Osteocyte (in vitro differentiated cells): ENCODE results near the gene PI4KA. TPM values are rescaled to one million over a fixed set of nuclear protein-coding genes. Genes with fewer than 3 reads are reported as not detected.

Experiments
- DNase-seq: peaks from one replicate; pipeline ENCODE4 v3.0.0; 2021; ENCODE audit warnings: mixed read lengths; ENCODE audit not compliant: unreplicated experiment; ENCODE audit errors: extremely low spot score
- H3K27ac Mint-ChIP-seq: one replicate; pipeline ENCODE4 v1.8.0; 2021; ENCODE audit warnings: mild to moderate bottlenecking, mixed read lengths; ENCODE audit not compliant: unreplicated experiment
- H3K27me3 Mint-ChIP-seq: one replicate; pipeline ENCODE4 v1.8.0; 2021; ENCODE audit warnings: mixed read lengths; ENCODE audit not compliant: unreplicated experiment
- H3K36me3 Mint-ChIP-seq: one replicate; pipeline ENCODE4 v1.8.0; 2021; ENCODE audit warnings: mixed read lengths; ENCODE audit not compliant: unreplicated experiment
- H3K4me1 Mint-ChIP-seq: one replicate; pipeline ENCODE4 v1.8.0; 2021; ENCODE audit warnings: mixed read lengths; ENCODE audit not compliant: unreplicated experiment
- H3K4me3 Mint-ChIP-seq: one replicate; pipeline ENCODE4 v1.8.0; 2021; ENCODE audit warnings: mild to moderate bottlenecking, moderate library complexity, mixed read lengths; ENCODE audit not compliant: unreplicated experiment
- H3K9me3 Mint-ChIP-seq: one replicate; pipeline ENCODE4 v1.8.0; 2021; ENCODE audit warnings: mixed read lengths; ENCODE audit not compliant: unreplicated experiment
- total RNA-seq: library from RNA; stranded (reverse); gene quantifications from 2 replicates; pipeline ENCODE4 v1.2.1, GENCODE V29; 2021
- TF ChIP-seq, protein P1 (sequence below): fragments of 200-600 bp; sonication (generic); IDR thresholded peaks from 2 replicates; pipeline ENCODE4 v1.5.0; 2021; ENCODE audit warnings: antibody characterized with exemption, mild to moderate bottlenecking, moderate library complexity

PI4KA gene
- total RNA-seq, 1 donor from 2014 or later: 108 TPM

DNA sequence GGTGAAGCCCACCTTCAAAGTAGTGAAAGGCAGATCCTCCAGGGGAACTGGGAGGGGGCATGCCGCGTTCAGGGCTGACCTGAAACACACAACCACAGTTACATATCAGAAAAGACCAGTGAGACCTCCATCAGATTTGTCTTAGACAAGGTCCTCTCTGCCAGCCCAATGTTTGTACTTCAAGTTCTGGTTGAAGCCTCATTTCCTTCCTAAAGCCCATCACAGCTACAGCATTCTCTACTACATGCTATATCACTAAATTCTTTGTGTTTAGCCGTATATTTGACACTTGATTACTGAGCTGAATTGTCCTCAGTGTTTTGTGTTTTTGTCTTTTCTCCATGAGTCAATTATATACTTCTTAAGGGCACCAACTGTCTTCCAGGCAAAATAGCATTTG lies 40.1 kb downstream of the PI4KA start:
- H3K27ac Mint-ChIP-seq: no peak overlapping the region
- no peaks in the 10 kb centered on the region for H3K9me3 Mint-ChIP-seq
- no peaks in the 10 kb centered on the region for H3K27me3 Mint-ChIP-seq
- no peak for DNase-seq
- H3K36me3 Mint-ChIP-seq: peaks cover 36% of the 10 kb centered on the region
- H3K4me1 Mint-ChIP-seq: no peaks in the 10 kb centered on the region
- H3K4me3 Mint-ChIP-seq: no peak overlapping the region
- TF ChIP-seq, protein P1, sequence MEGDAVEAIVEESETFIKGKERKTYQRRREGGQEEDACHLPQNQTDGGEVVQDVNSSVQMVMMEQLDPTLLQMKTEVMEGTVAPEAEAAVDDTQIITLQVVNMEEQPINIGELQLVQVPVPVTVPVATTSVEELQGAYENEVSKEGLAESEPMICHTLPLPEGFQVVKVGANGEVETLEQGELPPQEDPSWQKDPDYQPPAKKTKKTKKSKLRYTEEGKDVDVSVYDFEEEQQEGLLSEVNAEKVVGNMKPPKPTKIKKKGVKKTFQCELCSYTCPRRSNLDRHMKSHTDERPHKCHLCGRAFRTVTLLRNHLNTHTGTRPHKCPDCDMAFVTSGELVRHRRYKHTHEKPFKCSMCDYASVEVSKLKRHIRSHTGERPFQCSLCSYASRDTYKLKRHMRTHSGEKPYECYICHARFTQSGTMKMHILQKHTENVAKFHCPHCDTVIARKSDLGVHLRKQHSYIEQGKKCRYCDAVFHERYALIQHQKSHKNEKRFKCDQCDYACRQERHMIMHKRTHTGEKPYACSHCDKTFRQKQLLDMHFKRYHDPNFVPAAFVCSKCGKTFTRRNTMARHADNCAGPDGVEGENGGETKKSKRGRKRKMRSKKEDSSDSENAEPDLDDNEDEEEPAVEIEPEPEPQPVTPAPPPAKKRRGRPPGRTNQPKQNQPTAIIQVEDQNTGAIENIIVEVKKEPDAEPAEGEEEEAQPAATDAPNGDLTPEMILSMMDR: no peak

DNA sequence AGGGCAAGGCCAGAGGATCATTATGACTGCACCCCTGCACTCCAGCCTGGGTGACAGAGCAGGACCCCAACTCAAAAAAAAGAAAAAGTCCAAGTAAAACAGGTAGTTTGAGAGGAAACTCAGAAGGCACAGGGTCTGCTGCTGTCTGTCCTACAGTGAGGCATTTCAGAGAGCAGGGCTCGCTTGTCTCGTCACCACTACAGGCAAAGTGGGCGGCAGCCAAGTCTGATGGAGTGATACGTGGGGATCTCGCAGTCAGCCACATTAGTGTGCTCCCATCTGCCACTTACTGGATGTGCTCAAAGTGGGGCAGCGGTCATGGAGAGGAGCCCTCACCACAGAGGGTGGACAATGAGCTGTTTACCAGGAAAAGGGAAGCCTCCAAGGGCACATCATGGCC lies 42.1 kb downstream of the PI4KA start:
- Mint-ChIP-seq H3K4me1 (no peaks in the 10 kb centered on the region), H3K27me3 (no peaks in the 10 kb centered on the region), H3K9me3 (no peaks in the 10 kb centered on the region), H3K36me3 (peaks cover 49% of the 10 kb centered on the region), H3K4me3 (no peak overlapping the region), H3K27ac (no peak overlapping the region)
- TF ChIP-seq, protein P1: no peak
- no peak for DNase-seq

GRCh38 chr22:20815477-20816050 lies 43.0 kb downstream of the PI4KA start:
- no peak for DNase-seq
- no peaks in the 10 kb centered on the region for H3K4me1 Mint-ChIP-seq
- H3K36me3 Mint-ChIP-seq: peaks cover 59% of the 10 kb centered on the region
- no peak overlapping the region for H3K27ac Mint-ChIP-seq
- no peaks in the 10 kb centered on the region for H3K27me3 Mint-ChIP-seq
- TF ChIP-seq, protein P1: no peak
- no peak overlapping the region for H3K4me3 Mint-ChIP-seq
- no peaks in the 10 kb centered on the region for H3K9me3 Mint-ChIP-seq

GRCh38 chr22:20814221-20814808 lies 44.3 kb downstream of the PI4KA start:
- TF ChIP-seq, protein P1: no peak
- no peak overlapping the region for H3K4me3 Mint-ChIP-seq
- H3K27me3 Mint-ChIP-seq: no peaks in the 10 kb centered on the region
- H3K4me1 Mint-ChIP-seq: no peaks in the 10 kb centered on the region
- H3K9me3 Mint-ChIP-seq: no peaks in the 10 kb centered on the region
- no peak overlapping the region for H3K27ac Mint-ChIP-seq
- no peak for DNase-seq
- H3K36me3 Mint-ChIP-seq: peaks cover 55% of the 10 kb centered on the region

- no peaks in the 10 kb centered on the region for H3K27me3 Mint-ChIP-seq
- no peaks in the 10 kb centered on the region for H3K9me3 Mint-ChIP-seq
- no peak overlapping the region for H3K27ac Mint-ChIP-seq
- no peaks in the 10 kb centered on the region for H3K4me1 Mint-ChIP-seq
- TF ChIP-seq, protein P1: no peak
- no peak overlapping the region for H3K4me3 Mint-ChIP-seq
- no peak for DNase-seq
- peaks cover 54% of the 10 kb centered on the region for H3K36me3 Mint-ChIP-seq
Measured at GRCh38 chr22:20813056-20813455, 45.6 kb downstream of the PI4KA start.
